ENCODE results near the gene DNAJC3.
"Not testable (repeated sequence)": the region's sequence is repeated elsewhere in the genome, so short reads cannot be mapped to it uniquely, and the experiment has no call there.

The DNAJC3 gene

GRCh38 chr13:95713651-95714050 is 36.7 kb downstream of the DNAJC3 start:
- Histone ChIP-seq H3K9ac (ENCODE audit: low read length in 2 of 2) (no peak overlapping the region), H3K36me3 (ENCODE audit: control insufficient read depth in 2 of 2, insufficient read depth in 2 of 2, low read length in 2 of 2) (peaks cover 4 to 8% of the 10 kb centered on the region in 2 donors), H3K4me3 (ENCODE audit: low read length in 2 of 2) (no peak overlapping the region), H3K9me3 (ENCODE audit: control insufficient read depth in 2 of 2, low read length in 2 of 2) (peaks cover 0 to 4% of the 10 kb centered on the region in 2 donors), H3K4me1 (ENCODE audit: control insufficient read depth, insufficient read depth, low read length) (no peaks in the 10 kb centered on the region), H3K27ac (ENCODE audit: low read length) (no peak overlapping the region), H3K27me3 (ENCODE audit: control insufficient read depth in 1 of 2, insufficient read depth in 2 of 2, low read length in 2 of 2) (no peaks in the 10 kb centered on the region)

- Histone ChIP-seq H3K4me3 (ENCODE audit: low read length in 2 of 2) (no peak overlapping the region), H3K27me3 (ENCODE audit: control insufficient read depth in 1 of 2, insufficient read depth in 2 of 2, low read length in 2 of 2) (no peaks in the 10 kb centered on the region), H3K9ac (ENCODE audit: low read length in 2 of 2) (no peak overlapping the region), H3K4me1 (ENCODE audit: control insufficient read depth, insufficient read depth, low read length) (no peaks in the 10 kb centered on the region), H3K27ac (ENCODE audit: low read length) (no peak overlapping the region), H3K9me3 (ENCODE audit: control insufficient read depth in 2 of 2, low read length in 2 of 2) (peaks cover 0 to 4% of the 10 kb centered on the region in 2 donors), H3K36me3 (ENCODE audit: control insufficient read depth in 2 of 2, insufficient read depth in 2 of 2, low read length in 2 of 2) (peaks cover 8 to 9% of the 10 kb centered on the region in 2 donors)
These were observed 37.3 kb downstream of the DNAJC3 start for GRCh38 chr13:95714142-95714832.

GRCh38 chr13:95716231-95716630 is 39.3 kb downstream of the DNAJC3 start:
- no peak overlapping the region for H3K4me3 ChIP-seq (ENCODE audit: low read length in 2 of 2)
- H3K27ac ChIP-seq (ENCODE audit: low read length): no peak overlapping the region
- H3K27me3 ChIP-seq (ENCODE audit: control insufficient read depth in 1 of 2, insufficient read depth in 2 of 2, low read length in 2 of 2): no peaks in the 10 kb centered on the region
- H3K9ac ChIP-seq (ENCODE audit: low read length in 2 of 2): no peak overlapping the region
- peaks cover 8 to 9% of the 10 kb centered on the region in 2 donors for H3K36me3 ChIP-seq (ENCODE audit: control insufficient read depth in 2 of 2, insufficient read depth in 2 of 2, low read length in 2 of 2)
- peaks cover 0 to 4% of the 10 kb centered on the region in 2 donors for H3K9me3 ChIP-seq (ENCODE audit: control insufficient read depth in 2 of 2, low read length in 2 of 2)
- H3K4me1 ChIP-seq (ENCODE audit: control insufficient read depth, insufficient read depth, low read length): no peaks in the 10 kb centered on the region

- Histone ChIP-seq H3K36me3 (ENCODE audit: control insufficient read depth in 2 of 2, insufficient read depth in 2 of 2, low read length in 2 of 2) (peaks cover 0 to 5% of the 10 kb centered on the region in 2 donors), H3K4me1 (ENCODE audit: control insufficient read depth, insufficient read depth, low read length) (no peaks in the 10 kb centered on the region), H3K4me3 (ENCODE audit: low read length in 2 of 2) (no peak overlapping the region), H3K27ac (ENCODE audit: low read length) (no peak overlapping the region), H3K9me3 (ENCODE audit: control insufficient read depth in 2 of 2, low read length in 2 of 2) (no peaks in the 10 kb centered on the region), H3K27me3 (ENCODE audit: control insufficient read depth in 1 of 2, insufficient read depth in 2 of 2, low read length in 2 of 2) (no peaks in the 10 kb centered on the region), H3K9ac (ENCODE audit: low read length in 2 of 2) (no peak overlapping the region)
These were observed 45.3 kb downstream of the DNAJC3 start for GRCh38 chr13:95722241-95722640.

GRCh38 chr13:95723438-95723837 is 46.5 kb downstream of the DNAJC3 start:
- Histone ChIP-seq H3K9ac (ENCODE audit: low read length in 2 of 2) (no peak overlapping the region), H3K27me3 (ENCODE audit: control insufficient read depth in 1 of 2, insufficient read depth in 2 of 2, low read length in 2 of 2) (no peaks in the 10 kb centered on the region), H3K36me3 (ENCODE audit: control insufficient read depth in 2 of 2, insufficient read depth in 2 of 2, low read length in 2 of 2) (peaks cover 0 to 5% of the 10 kb centered on the region in 2 donors), H3K4me3 (ENCODE audit: low read length in 2 of 2) (no peak overlapping the region), H3K4me1 (ENCODE audit: control insufficient read depth, insufficient read depth, low read length) (no peaks in the 10 kb centered on the region), H3K9me3 (ENCODE audit: control insufficient read depth in 2 of 2, low read length in 2 of 2) (no peaks in the 10 kb centered on the region), H3K27ac (ENCODE audit: low read length) (no peak overlapping the region)

- Histone ChIP-seq H3K4me3 (ENCODE audit: low read length in 2 of 2) (no peak overlapping the region), H3K9me3 (ENCODE audit: control insufficient read depth in 2 of 2, low read length in 2 of 2) (no peaks in the 10 kb centered on the region), H3K27me3 (ENCODE audit: control insufficient read depth in 1 of 2, insufficient read depth in 2 of 2, low read length in 2 of 2) (no peaks in the 10 kb centered on the region), H3K27ac (ENCODE audit: low read length) (no peak overlapping the region), H3K9ac (ENCODE audit: low read length in 2 of 2) (no peak overlapping the region), H3K36me3 (ENCODE audit: control insufficient read depth in 2 of 2, insufficient read depth in 2 of 2, low read length in 2 of 2) (peaks cover 0 to under 1% of the 10 kb centered on the region in 2 donors), H3K4me1 (ENCODE audit: control insufficient read depth, insufficient read depth, low read length) (no peaks in the 10 kb centered on the region)
These were observed 47.3 kb downstream of the DNAJC3 start for GRCh38 chr13:95724252-95724651.

GRCh38 chr13:95726876-95727275 is 49.9 kb downstream of the DNAJC3 start:
- no peaks in the 10 kb centered on the region for H3K4me1 ChIP-seq (ENCODE audit: control insufficient read depth, insufficient read depth, low read length)
- no peaks in the 10 kb centered on the region for H3K36me3 ChIP-seq (ENCODE audit: control insufficient read depth in 2 of 2, insufficient read depth in 2 of 2, low read length in 2 of 2)
- no peak overlapping the region for H3K4me3 ChIP-seq (ENCODE audit: low read length in 2 of 2)
- no peak overlapping the region for H3K27ac ChIP-seq (ENCODE audit: low read length)
- no peaks in the 10 kb centered on the region for H3K27me3 ChIP-seq (ENCODE audit: control insufficient read depth in 1 of 2, insufficient read depth in 2 of 2, low read length in 2 of 2)
- peaks cover 0 to 4% of the 10 kb centered on the region in 2 donors for H3K9me3 ChIP-seq (ENCODE audit: control insufficient read depth in 2 of 2, low read length in 2 of 2)
- no peak overlapping the region for H3K9ac ChIP-seq (ENCODE audit: low read length in 2 of 2)

GRCh38 chr13:95728957-95729356 is 52.0 kb downstream of the DNAJC3 start:
- Histone ChIP-seq H3K9me3 (ENCODE audit: control insufficient read depth in 2 of 2, low read length in 2 of 2) (peaks cover 0 to 6% of the 10 kb centered on the region in 2 donors), H3K4me1 (ENCODE audit: control insufficient read depth, insufficient read depth, low read length) (no peaks in the 10 kb centered on the region), H3K36me3 (ENCODE audit: control insufficient read depth in 2 of 2, insufficient read depth in 2 of 2, low read length in 2 of 2) (no peaks in the 10 kb centered on the region), H3K27ac (ENCODE audit: low read length) (no peak overlapping the region), H3K4me3 (ENCODE audit: low read length in 2 of 2) (no peak overlapping the region), H3K27me3 (ENCODE audit: control insufficient read depth in 1 of 2, insufficient read depth in 2 of 2, low read length in 2 of 2) (no peaks in the 10 kb centered on the region), H3K9ac (ENCODE audit: low read length in 2 of 2) (no peak overlapping the region)

- no peaks in the 10 kb centered on the region for H3K36me3 ChIP-seq (ENCODE audit: control insufficient read depth in 2 of 2, insufficient read depth in 2 of 2, low read length in 2 of 2)
- no peak overlapping the region for H3K4me3 ChIP-seq (ENCODE audit: low read length in 2 of 2)
- no peaks in the 10 kb centered on the region for H3K27me3 ChIP-seq (ENCODE audit: control insufficient read depth in 1 of 2, insufficient read depth in 2 of 2, low read length in 2 of 2)
- no peak overlapping the region for H3K9ac ChIP-seq (ENCODE audit: low read length in 2 of 2)
- peaks cover 0 to 10% of the 10 kb centered on the region in 2 donors for H3K9me3 ChIP-seq (ENCODE audit: control insufficient read depth in 2 of 2, low read length in 2 of 2)
- H3K4me1 ChIP-seq (ENCODE audit: control insufficient read depth, insufficient read depth, low read length): no peaks in the 10 kb centered on the region
- H3K27ac ChIP-seq (ENCODE audit: low read length): no peak overlapping the region
These were observed 57.2 kb downstream of the DNAJC3 start for GRCh38 chr13:95734124-95734523.

- not testable (repeated sequence) for H3K4me3 ChIP-seq (ENCODE audit: low read length in 2 of 2); H3K9ac ChIP-seq (ENCODE audit: low read length in 2 of 2); H3K36me3 ChIP-seq (ENCODE audit: control insufficient read depth in 2 of 2, insufficient read depth in 2 of 2, low read length in 2 of 2); H3K27me3 ChIP-seq (ENCODE audit: control insufficient read depth in 1 of 2, insufficient read depth in 2 of 2, low read length in 2 of 2); H3K4me1 ChIP-seq (ENCODE audit: control insufficient read depth, insufficient read depth, low read length); H3K9me3 ChIP-seq (ENCODE audit: control insufficient read depth in 2 of 2, low read length in 2 of 2); H3K27ac ChIP-seq (ENCODE audit: low read length)
These were observed 63.4 kb downstream of the DNAJC3 start for GRCh38 chr13:95740071-95740978.

- no peaks in the 10 kb centered on the region for H3K4me1 ChIP-seq (ENCODE audit: control insufficient read depth, insufficient read depth, low read length)
These were observed 64.0 kb downstream of the DNAJC3 start for GRCh38 chr13:95740979-95741320.

More at GRCh38 chr13:95740979-95741320, 64.0 kb downstream of the DNAJC3 start:
- Histone ChIP-seq H3K9ac (ENCODE audit: low read length in 2 of 2) (no peak overlapping the region), H3K36me3 (ENCODE audit: control insufficient read depth in 2 of 2, insufficient read depth in 2 of 2, low read length in 2 of 2) (no peaks in the 10 kb centered on the region), H3K27ac (ENCODE audit: low read length) (no peak overlapping the region), H3K4me3 (ENCODE audit: low read length in 2 of 2) (no peak overlapping the region), H3K27me3 (ENCODE audit: control insufficient read depth in 1 of 2, insufficient read depth in 2 of 2, low read length in 2 of 2) (no peaks in the 10 kb centered on the region), H3K9me3 (ENCODE audit: control insufficient read depth in 2 of 2, low read length in 2 of 2) (no peaks in the 10 kb centered on the region)
